ENCODE data around the gene IL12RB1.
"Not testable (repeated sequence)": the region's sequence is repeated elsewhere in the genome, so short reads cannot be mapped to it uniquely, and the experiment has no call there.

Gene IL12RB1

DNA sequence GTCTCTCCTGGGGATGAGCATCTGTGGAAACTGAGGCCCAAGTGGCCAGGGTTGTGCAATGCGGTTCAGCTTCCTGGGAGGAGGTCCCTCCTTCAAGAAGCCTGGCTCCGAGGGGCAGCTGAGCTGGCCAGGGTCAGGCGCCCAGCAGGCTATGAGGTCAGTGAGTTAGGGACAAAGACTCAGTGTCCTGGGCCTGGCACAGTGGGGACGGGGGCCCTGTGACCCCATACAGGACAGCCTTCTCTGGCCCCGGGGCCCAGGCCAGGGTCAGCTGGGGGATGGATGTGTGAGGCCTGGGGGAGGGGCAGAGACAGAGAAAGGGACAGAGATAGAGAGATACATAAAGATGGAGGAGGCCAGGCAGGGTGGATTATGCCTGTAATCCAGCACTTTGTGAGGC lies 3.0 kb upstream of the IL12RB1 start:
- TF ChIP-seq, protein P1, sequence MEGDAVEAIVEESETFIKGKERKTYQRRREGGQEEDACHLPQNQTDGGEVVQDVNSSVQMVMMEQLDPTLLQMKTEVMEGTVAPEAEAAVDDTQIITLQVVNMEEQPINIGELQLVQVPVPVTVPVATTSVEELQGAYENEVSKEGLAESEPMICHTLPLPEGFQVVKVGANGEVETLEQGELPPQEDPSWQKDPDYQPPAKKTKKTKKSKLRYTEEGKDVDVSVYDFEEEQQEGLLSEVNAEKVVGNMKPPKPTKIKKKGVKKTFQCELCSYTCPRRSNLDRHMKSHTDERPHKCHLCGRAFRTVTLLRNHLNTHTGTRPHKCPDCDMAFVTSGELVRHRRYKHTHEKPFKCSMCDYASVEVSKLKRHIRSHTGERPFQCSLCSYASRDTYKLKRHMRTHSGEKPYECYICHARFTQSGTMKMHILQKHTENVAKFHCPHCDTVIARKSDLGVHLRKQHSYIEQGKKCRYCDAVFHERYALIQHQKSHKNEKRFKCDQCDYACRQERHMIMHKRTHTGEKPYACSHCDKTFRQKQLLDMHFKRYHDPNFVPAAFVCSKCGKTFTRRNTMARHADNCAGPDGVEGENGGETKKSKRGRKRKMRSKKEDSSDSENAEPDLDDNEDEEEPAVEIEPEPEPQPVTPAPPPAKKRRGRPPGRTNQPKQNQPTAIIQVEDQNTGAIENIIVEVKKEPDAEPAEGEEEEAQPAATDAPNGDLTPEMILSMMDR (IDR thresholded peaks at IDR 0.05; ENCODE audit: low read depth, low read length) = no peak
- TF ChIP-seq, protein P2, sequence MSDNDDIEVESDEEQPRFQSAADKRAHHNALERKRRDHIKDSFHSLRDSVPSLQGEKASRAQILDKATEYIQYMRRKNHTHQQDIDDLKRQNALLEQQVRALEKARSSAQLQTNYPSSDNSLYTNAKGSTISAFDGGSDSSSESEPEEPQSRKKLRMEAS (IDR thresholded peaks at IDR 0.05; ENCODE audit: low read depth, low read length) = no peak
- no peak for TF ChIP-seq POLR2A (IDR thresholded peaks at IDR 0.05; ENCODE audit: extremely low read depth, insufficient read length)
- no peak for TF ChIP-seq MYC (IDR thresholded peaks at IDR 0.05; ENCODE audit: low read depth, low read length)
- H3K4me3 ChIP-seq (ENCODE audit: low read depth, low read length) = no peak overlapping the region
- DNase-seq (ENCODE audit: low read depth) = no peak

DNA sequence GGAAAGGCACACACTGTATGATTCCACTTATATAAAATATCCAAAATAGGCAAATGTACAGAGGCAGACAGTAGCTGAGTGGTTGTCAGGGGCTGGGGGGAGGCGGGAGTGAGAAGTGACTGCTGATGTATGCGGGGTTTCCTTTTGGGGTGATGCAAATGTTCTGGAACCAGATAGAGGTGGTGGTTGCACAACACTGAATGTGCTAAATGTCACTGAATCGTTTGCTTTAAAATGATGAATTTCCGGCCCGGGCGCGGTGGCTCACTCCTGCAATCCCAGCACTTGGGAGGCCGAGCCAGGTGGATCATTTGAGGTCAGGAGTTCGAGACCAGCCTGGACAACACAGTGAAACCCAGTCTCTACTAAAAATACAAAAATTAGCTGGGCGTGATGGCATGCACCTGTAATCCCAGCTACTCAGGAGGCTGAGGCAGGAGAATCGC lies 2.4 kb upstream of the IL12RB1 start:
- not testable (repeated sequence) for H3K4me3 ChIP-seq (ENCODE audit: low read depth, low read length)
- peak; percentile 80 for DNase-seq (ENCODE audit: low read depth)

DNA sequence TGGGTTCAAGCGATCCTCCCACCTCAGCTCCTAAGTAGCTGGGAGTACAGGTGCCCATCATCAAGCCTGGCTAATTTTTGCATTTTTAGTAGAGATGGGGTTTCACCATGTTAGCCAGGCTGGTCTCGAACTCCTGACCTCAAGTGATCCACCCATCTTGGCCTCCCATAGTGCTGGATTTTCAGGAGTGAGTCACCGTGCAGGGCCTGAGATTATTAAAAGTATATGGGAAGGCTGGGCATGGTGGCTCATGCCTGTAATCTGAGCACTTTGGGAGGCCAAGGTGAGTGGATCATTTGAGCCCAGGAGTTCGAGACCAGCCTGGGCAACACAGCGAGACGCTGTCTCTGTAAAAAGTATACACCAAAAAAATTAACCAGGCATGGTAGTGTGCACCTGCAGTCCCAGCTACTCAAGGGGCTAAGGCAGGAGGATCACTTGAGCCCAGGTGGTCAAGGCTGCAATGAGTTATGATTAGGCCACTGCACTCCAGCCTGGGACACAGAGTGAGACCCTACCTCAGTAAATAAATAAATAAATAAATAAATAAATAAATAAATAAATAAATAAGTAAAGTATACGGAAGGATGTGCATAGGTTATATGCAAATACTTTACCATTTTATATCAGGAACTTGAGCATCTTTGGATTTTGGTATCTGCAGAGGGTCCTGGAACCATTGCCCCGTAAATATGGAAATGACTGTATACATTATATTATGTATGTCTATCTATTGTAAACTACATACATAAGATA lies 854 bp downstream of the IL12RB1 start:
- no peak overlapping the region for H3K4me3 ChIP-seq (ENCODE audit: low read depth, low read length)
- no peak for TF ChIP-seq POLR2A (IDR thresholded peaks at IDR 0.05; ENCODE audit: extremely low read depth, insufficient read length)
- TF ChIP-seq MYC (IDR thresholded peaks at IDR 0.05; ENCODE audit: low read depth, low read length) = no peak
- TF ChIP-seq, protein P2 (IDR thresholded peaks at IDR 0.05; ENCODE audit: low read depth, low read length) = no peak
- TF ChIP-seq, protein P1 (IDR thresholded peaks at IDR 0.05; ENCODE audit: low read depth, low read length) = no peak

DNA sequence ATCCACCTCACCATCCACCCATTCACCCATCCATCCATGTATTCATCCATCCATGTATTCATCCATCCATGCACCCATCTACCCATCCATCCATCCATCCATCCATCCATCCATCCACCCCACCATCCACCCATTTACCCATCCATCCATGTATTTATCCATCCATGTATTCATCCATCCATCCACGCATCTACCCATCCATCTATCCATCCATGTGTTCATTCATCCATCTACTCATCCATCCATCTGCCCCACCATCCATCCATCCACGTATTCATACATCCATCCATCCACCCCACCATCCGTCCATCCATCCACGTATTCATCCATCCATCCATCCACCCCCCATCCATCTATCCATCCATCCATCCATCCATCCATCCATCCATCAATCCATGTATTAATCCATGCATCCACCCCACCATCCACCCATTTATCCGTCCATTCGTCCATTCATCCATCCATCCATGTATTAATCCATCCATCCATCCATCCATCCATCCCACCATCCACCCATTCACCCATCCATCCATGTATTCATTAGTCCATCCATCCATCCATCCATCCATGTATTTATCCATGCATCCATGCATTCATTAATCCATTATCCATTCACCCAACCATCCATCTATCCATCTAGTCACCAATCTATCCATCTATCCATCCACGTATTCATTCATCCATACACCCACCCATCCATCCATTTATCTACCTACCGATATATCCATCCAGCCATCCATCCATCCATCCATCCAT lies 2.6 kb downstream of the IL12RB1 start:
- no peak overlapping the region for H3K4me3 ChIP-seq (ENCODE audit: low read depth, low read length)
- TF ChIP-seq POLR2A (IDR thresholded peaks at IDR 0.05; ENCODE audit: extremely low read depth, insufficient read length) (no peak), MYC (IDR thresholded peaks at IDR 0.05; ENCODE audit: low read depth, low read length) (no peak)
- no peak for DNase-seq (ENCODE audit: low read depth)

More for the DNA sequence above, 854 bp downstream of the IL12RB1 start:
- DNase-seq (ENCODE audit: low read depth) = no peak

DNA sequence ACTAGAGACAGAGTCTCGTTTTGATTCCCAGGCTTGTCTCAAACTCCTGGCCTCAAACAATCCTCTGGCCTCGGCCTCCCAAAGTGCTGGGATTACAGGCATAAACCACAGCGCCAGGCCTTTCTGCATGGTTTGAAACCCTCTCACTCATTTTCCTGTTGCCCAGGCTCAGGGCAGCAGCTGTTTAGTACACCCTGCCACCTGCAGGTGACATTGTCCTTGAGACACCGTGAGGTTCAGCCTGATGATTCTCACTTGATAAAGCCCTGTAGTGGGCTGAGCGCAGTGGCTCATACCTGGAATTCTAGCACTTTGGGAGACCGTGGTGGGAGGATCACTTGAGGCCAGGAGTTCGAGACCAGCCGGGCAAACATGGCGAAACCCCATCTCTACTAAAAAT lies 12.5 kb downstream of the IL12RB1 start:
- no peak for DNase-seq (ENCODE audit: low read depth)
- TF ChIP-seq MYC (IDR thresholded peaks at IDR 0.05; ENCODE audit: low read depth, low read length) = no peak
- TF ChIP-seq, protein P1 (IDR thresholded peaks at IDR 0.05; ENCODE audit: low read depth, low read length) = no peak
- no peak for TF ChIP-seq POLR2A (IDR thresholded peaks at IDR 0.05; ENCODE audit: extremely low read depth, insufficient read length)
- TF ChIP-seq, protein P2 (IDR thresholded peaks at IDR 0.05; ENCODE audit: low read depth, low read length) = no peak
- no peak overlapping the region for H3K4me3 ChIP-seq (ENCODE audit: low read depth, low read length)

DNA sequence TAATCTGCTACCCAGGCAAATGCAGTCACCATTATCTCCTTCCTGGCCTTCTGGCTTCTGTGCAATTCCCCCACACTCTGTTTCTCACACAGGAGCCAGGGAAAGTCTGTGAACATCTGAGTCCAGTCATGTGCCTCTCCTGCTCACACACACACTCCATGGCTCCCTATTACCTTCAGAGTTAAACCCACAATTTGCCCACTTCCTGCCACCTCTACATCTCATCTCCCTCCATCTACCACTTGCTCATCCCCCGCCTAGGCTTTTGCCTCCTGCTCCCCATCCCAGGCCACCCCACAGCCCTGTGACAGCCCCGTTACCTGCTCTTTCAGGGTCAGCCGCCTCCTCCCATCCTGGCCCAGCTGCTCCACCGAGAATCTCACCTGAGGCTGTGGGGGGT lies 13.5 kb downstream of the IL12RB1 start:
- no peak for TF ChIP-seq MYC (IDR thresholded peaks at IDR 0.05; ENCODE audit: low read depth, low read length)
- TF ChIP-seq, protein P2 (IDR thresholded peaks at IDR 0.05; ENCODE audit: low read depth, low read length) = no peak
- no peak for TF ChIP-seq POLR2A (IDR thresholded peaks at IDR 0.05; ENCODE audit: extremely low read depth, insufficient read length)
- TF ChIP-seq, protein P1 (IDR thresholded peaks at IDR 0.05; ENCODE audit: low read depth, low read length) = no peak
- no peak overlapping the region for H3K4me3 ChIP-seq (ENCODE audit: low read depth, low read length)
- DNase-seq (ENCODE audit: low read depth) = no peak

Data from NB4 (cell line).